Mesenchymal stem cell (in vitro differentiated cells and primary cell): ENCODE data around the gene PTPRE.

Experiments used
- DNase-seq: peaks from one replicate; pipeline ENCODE4 v3.0.0-alpha.2; 2013
- H2AFZ ChIP-seq: one replicate; pipeline ENCODE4 v1.6.1; 2013; ENCODE audit warnings: low read depth, mild to moderate bottlenecking, control low read depth, inconsistent platforms, low read length, moderate library complexity
- H2AK5ac ChIP-seq: 2 replicates; pipeline ENCODE4 v1.6.1; 2013; ENCODE audit warnings: low read length, moderate library complexity, mild to moderate bottlenecking, inconsistent platforms; ENCODE audit not compliant: severe bottlenecking
- H2BK120ac ChIP-seq: one replicate; pipeline ENCODE4 v1.6.1; 2013; ENCODE audit warnings: low read depth, mild to moderate bottlenecking, inconsistent platforms, low read length, moderate library complexity
- H2BK12ac ChIP-seq, 2 experiments: one replicate each; pipeline ENCODE4 v1.6.1; 2013; ENCODE audit warnings: inconsistent platforms in 2 of 2, low read length in 2 of 2, mild to moderate bottlenecking in 2 of 2, moderate library complexity in 2 of 2, control low read depth in 1 of 2
- H2BK15ac ChIP-seq: one replicate; pipeline ENCODE4 v1.6.1; 2013; ENCODE audit warnings: mild to moderate bottlenecking, low read depth, inconsistent platforms; ENCODE audit not compliant: poor library complexity, severe bottlenecking
- H2BK5ac ChIP-seq: 2 replicates; pipeline ENCODE4 v1.6.1; 2013; ENCODE audit warnings: low read depth, mild to moderate bottlenecking, low read length, control low read depth, inconsistent platforms; ENCODE audit not compliant: poor library complexity, severe bottlenecking
- H3K14ac ChIP-seq, 2 experiments: one replicate each; pipeline ENCODE4 v1.6.1; 2013; ENCODE audit warnings: inconsistent platforms in 2 of 2, low read length in 2 of 2, control low read depth in 1 of 2, mild to moderate bottlenecking in 1 of 2, moderate library complexity in 1 of 2
- H3K18ac ChIP-seq, 2 experiments: one replicate each; pipeline ENCODE4 v1.6.1; 2013; ENCODE audit warnings: inconsistent platforms in 2 of 2, low read length in 2 of 2, control low read depth in 1 of 2, low read depth in 1 of 2, mild to moderate bottlenecking in 1 of 2
- H3K23ac ChIP-seq, 2 experiments: one replicate each; pipeline ENCODE4 v1.6.1; 2013; ENCODE audit warnings: inconsistent platforms in 2 of 2, low read length in 2 of 2, mild to moderate bottlenecking in 2 of 2, moderate library complexity in 2 of 2, control low read depth in 1 of 2
- H3K27ac ChIP-seq: 2 replicates; pipeline ENCODE4 v1.5.1; 2013; ENCODE audit warnings: mild to moderate bottlenecking, moderate library complexity, low read length, control low read depth, inconsistent platforms; ENCODE audit not compliant: poor library complexity, severe bottlenecking
- H3K27me3 ChIP-seq, 2 experiments: 2 replicates each; pipeline versions ENCODE4 v1.6.1 to v1.7.0; 2013; ENCODE audit warnings: low read length in 2 of 2, mild to moderate bottlenecking in 2 of 2, moderate library complexity in 2 of 2, control low read depth in 1 of 2, inconsistent platforms in 1 of 2; ENCODE audit not compliant: control insufficient read depth in 1 of 2, insufficient read depth in 1 of 2
- H3K36me3 ChIP-seq, 2 experiments: 2 replicates each; pipeline versions ENCODE4 v1.6.1 to v1.7.0; 2013; ENCODE audit warnings: low read length in 2 of 2, control low read depth in 1 of 2, inconsistent platforms in 1 of 2, low read depth in 1 of 2, mild to moderate bottlenecking in 1 of 2; ENCODE audit not compliant: insufficient read depth in 2 of 2, control insufficient read depth in 1 of 2
- H3K4ac ChIP-seq, 2 experiments: one replicate each; pipeline ENCODE4 v1.6.1; 2013; ENCODE audit warnings: inconsistent platforms in 2 of 2, low read length in 2 of 2, mild to moderate bottlenecking in 2 of 2, moderate library complexity in 2 of 2, control low read depth in 1 of 2, low read depth in 1 of 2
- H3K4me1 ChIP-seq: 2 replicates; pipeline ENCODE4 v1.6.1; 2013; ENCODE audit warnings: low read depth, low read length, control low read depth; ENCODE audit not compliant: control insufficient read depth, insufficient read depth
- H3K4me2 ChIP-seq: 2 replicates; pipeline ENCODE4 v1.6.1; 2013; ENCODE audit warnings: low read length, mild to moderate bottlenecking, inconsistent platforms; ENCODE audit not compliant: poor library complexity, severe bottlenecking
- H3K4me3 ChIP-seq, 2 experiments: 2 replicates each; pipeline versions ENCODE4 v1.5.1 to v1.7.0; 2013; ENCODE audit warnings: low read length in 2 of 2, mild to moderate bottlenecking in 2 of 2, control low read depth in 1 of 2, low read depth in 1 of 2; ENCODE audit not compliant: insufficient read depth in 1 of 2
- H3K79me1 ChIP-seq: replicated peaks from 2 replicates; pipeline ENCODE4 v1.6.1; 2013; ENCODE audit warnings: mild to moderate bottlenecking, control low read depth, low read length, inconsistent platforms; ENCODE audit not compliant: poor library complexity, severe bottlenecking
- H3K9ac ChIP-seq: 2 replicates; pipeline ENCODE4 v1.7.0; 2013; ENCODE audit warnings: mild to moderate bottlenecking, low read length, moderate library complexity
- H3K9me3 ChIP-seq: 2 replicates; pipeline ENCODE4 v1.7.0; 2013; ENCODE audit warnings: mild to moderate bottlenecking, low read length; ENCODE audit not compliant: control insufficient read depth
- H4K8ac ChIP-seq: one replicate; pipeline ENCODE4 v1.6.1; 2013; ENCODE audit warnings: inconsistent platforms, mild to moderate bottlenecking, low read length, moderate library complexity
- H4K91ac ChIP-seq: one replicate; pipeline ENCODE4 v1.6.1; 2013; ENCODE audit warnings: mild to moderate bottlenecking, low read length, inconsistent platforms
- WGBS: methylation state at CpG from one replicate; pipeline ENCODE4 v1.1.7; 2013; ENCODE audit warnings: mixed read lengths; 5-methylcytosine and 5-hydroxymethylcytosine counted together

PTPRE gene

DNA sequence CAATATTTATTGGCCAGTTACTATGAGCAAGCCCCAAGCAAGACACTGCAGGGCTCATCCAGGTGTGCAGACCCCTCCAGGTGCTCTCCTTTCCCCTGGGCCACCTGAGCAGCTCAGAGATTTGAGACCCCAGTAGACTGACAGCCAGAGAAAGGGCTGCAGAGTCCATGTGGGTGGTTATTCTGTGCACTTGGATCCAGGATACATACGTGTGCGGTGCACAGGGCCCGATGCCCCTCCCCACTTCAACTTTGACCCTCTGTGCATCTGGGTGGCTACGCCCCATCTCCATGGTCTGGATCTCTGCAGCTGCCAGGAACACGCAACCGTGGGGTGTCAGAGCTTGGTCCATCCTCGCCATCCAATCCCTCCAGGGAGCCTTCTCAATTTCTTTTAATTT is 146.5 kb downstream of the PTPRE start:
- H3K27ac ChIP-seq: no peak overlapping the region
- H3K36me3 ChIP-seq: peaks cover 7 to 30% of the 10 kb centered on the region in 2 experiments
- H4K8ac ChIP-seq: no peak overlapping the region
- no peak overlapping the region for H3K14ac ChIP-seq
- peaks cover 2% of the 10 kb centered on the region for H3K79me1 ChIP-seq
- H3K27me3 ChIP-seq: no peaks in the 10 kb centered on the region
- no peak overlapping the region for H4K91ac ChIP-seq
- H2BK12ac ChIP-seq: no peak overlapping the region
- H3K18ac ChIP-seq: no peak overlapping the region
- H2AK5ac ChIP-seq: no peak overlapping the region
- no peaks in the 10 kb centered on the region for H3K9me3 ChIP-seq
- no peak overlapping the region for H3K4me2 ChIP-seq
- 100% methylated on average over 5 of the region's 7 CpGs for WGBS
- no peak for DNase-seq
- H3K4ac ChIP-seq: no peak overlapping the region
- no peak overlapping the region for H3K9ac ChIP-seq
- H2BK5ac ChIP-seq: no peak overlapping the region
- no peak overlapping the region for H3K23ac ChIP-seq
- H2AFZ ChIP-seq: no peak overlapping the region
- H2BK15ac ChIP-seq: no peak overlapping the region
- no peak overlapping the region for H3K4me3 ChIP-seq
- H2BK120ac ChIP-seq: no peak overlapping the region
- peaks cover 2% of the 10 kb centered on the region for H3K4me1 ChIP-seq

DNA sequence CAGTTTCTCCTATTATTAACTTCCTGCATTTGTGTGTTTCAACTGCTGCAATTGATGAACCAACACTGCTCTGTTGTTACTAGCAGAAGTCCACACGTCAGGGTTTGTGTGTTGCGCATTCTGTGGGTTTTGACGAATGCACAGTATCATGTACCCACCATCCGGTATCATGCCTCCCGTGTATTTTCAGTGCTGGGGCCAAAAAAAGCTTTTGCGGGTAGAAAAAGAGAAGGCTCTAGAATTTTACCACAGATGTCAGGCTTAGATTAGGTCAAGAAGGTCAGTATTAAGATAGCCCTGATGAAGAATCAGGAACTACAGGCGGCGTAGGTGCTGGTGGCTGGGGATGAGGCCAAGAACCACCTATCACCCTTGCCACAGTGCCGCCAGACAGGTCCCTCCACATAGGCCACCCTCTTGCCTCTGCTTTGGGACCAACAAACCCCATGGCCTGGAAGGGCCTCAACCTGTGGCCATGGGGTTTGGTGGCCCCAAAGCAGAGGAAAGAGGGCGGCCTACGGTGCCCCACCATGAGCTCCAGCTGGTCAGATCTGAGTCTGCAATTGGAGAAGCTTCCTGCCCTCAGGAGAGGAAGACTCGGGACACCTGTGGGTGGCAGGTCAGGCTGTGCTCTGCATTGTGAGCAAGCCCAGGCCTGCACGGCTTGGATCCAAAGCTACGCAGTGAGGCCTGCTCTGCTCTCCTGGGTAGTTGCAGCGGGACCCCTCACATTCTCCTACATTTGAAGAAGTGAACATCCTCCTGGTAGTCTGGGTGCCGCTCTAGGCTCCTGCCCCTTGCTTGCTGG is 147.5 kb downstream of the PTPRE start:
- no peak overlapping the region for H2AK5ac ChIP-seq
- H2BK120ac ChIP-seq: no peak overlapping the region
- H2BK5ac ChIP-seq: no peak overlapping the region
- H3K36me3 ChIP-seq: peaks cover 6 to 30% of the 10 kb centered on the region in 2 experiments
- H3K4me1 ChIP-seq: peaks cover 2% of the 10 kb centered on the region
- H3K4me2 ChIP-seq: no peak overlapping the region
- no peak overlapping the region for H3K27ac ChIP-seq
- H3K79me1 ChIP-seq: peaks cover 2% of the 10 kb centered on the region
- no peak overlapping the region for H3K14ac ChIP-seq
- H4K91ac ChIP-seq: no peak overlapping the region
- 96% methylated on average over 16 of the region's 16 CpGs for WGBS
- no peak overlapping the region for H3K23ac ChIP-seq
- H3K18ac ChIP-seq: no peak overlapping the region
- H2BK12ac ChIP-seq: no peak overlapping the region
- DNase-seq: no peak
- no peak overlapping the region for H2AFZ ChIP-seq
- no peaks in the 10 kb centered on the region for H3K9me3 ChIP-seq
- H4K8ac ChIP-seq: no peak overlapping the region
- H3K4me3 ChIP-seq: no peak overlapping the region
- no peak overlapping the region for H2BK15ac ChIP-seq
- H3K4ac ChIP-seq: no peak overlapping the region
- no peaks in the 10 kb centered on the region for H3K27me3 ChIP-seq
- no peak overlapping the region for H3K9ac ChIP-seq

DNA sequence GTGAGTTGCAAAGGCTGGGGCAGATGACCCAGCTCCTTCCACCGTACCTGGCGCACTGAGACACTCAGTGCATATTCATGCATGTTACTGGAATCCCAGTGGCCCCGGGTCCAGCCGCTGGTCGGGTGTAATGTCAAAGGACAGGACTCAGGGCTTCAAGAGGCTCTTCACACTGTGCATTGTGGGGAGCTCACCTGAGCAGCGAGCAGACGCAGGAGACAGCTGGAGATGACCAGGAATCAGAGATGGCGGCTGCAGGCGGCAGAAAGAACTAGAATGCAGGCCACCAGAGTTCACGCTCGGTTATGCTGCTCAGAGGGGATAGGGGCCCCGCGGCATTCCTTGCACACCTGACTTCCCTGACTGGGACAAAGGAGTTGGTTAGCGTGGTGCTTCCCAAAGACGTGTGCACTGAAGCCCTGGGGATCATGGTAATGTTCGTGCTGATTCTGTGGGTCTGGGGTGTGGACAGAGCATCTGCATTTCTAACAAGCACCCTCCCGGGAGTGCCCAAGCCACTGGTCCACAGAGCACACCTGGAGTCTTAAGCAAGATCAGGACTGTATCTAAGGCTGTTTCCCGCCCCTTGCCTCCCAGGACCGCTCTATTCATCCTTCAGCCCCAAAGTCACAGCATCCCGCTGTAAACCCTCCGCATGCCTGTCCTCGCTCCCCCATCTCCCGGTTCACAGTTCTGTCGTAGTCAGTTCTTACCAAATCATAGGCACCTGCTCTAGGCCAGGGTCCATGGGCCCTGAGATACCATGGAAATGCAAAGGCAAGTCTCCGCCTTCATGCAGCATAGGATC is 148.4 kb downstream of the PTPRE start:
- Histone ChIP-seq H4K8ac (no peak overlapping the region), H3K9ac (no peak overlapping the region), H3K4me3 (no peak overlapping the region), H3K9me3 (no peaks in the 10 kb centered on the region), H3K27ac (no peak overlapping the region), H3K4me2 (no peak overlapping the region), H2BK5ac (no peak overlapping the region), H2AFZ (no peak overlapping the region), H3K18ac (no peak overlapping the region), H2BK12ac (no peak overlapping the region), H3K4me1 (peaks cover 2% of the 10 kb centered on the region), H4K91ac (no peak overlapping the region), H3K79me1 (peaks cover 2% of the 10 kb centered on the region), H3K27me3 (no peaks in the 10 kb centered on the region), H3K4ac (no peak overlapping the region), H3K36me3 (peaks cover 9 to 36% of the 10 kb centered on the region in 2 experiments), H3K23ac (no peak overlapping the region), H3K14ac (no peak overlapping the region), H2BK120ac (no peak overlapping the region), H2AK5ac (no peak overlapping the region), H2BK15ac (no peak overlapping the region)
- DNase-seq: no peak
- 96% methylated on average over 25 of the region's 25 CpGs for WGBS

- H3K9me3 ChIP-seq: no peaks in the 10 kb centered on the region
- no peaks in the 10 kb centered on the region for H3K79me1 ChIP-seq
- no peak overlapping the region for H2AFZ ChIP-seq
- no peak overlapping the region for H2AK5ac ChIP-seq
- H2BK12ac ChIP-seq: no peak overlapping the region
- H4K91ac ChIP-seq: no peak overlapping the region
- no peak overlapping the region for H3K4me2 ChIP-seq
- no peak overlapping the region for H2BK15ac ChIP-seq
- no peak overlapping the region for H3K4me3 ChIP-seq
- no peak overlapping the region for H3K4ac ChIP-seq
- 94% methylated on average over 17 of the region's 17 CpGs for WGBS
- no peak overlapping the region for H3K9ac ChIP-seq
- H3K27ac ChIP-seq: no peak overlapping the region
- no peak overlapping the region for H2BK120ac ChIP-seq
- H3K14ac ChIP-seq: no peak overlapping the region
- no peak overlapping the region for H3K18ac ChIP-seq
- no peak overlapping the region for H4K8ac ChIP-seq
- no peaks in the 10 kb centered on the region for H3K27me3 ChIP-seq
- peaks cover 9 to 40% of the 10 kb centered on the region in 2 experiments for H3K36me3 ChIP-seq
- H3K4me1 ChIP-seq: peaks cover 2% of the 10 kb centered on the region
- no peak for DNase-seq
- H2BK5ac ChIP-seq: no peak overlapping the region
- no peak overlapping the region for H3K23ac ChIP-seq
Measured at GRCh38 chr10:128056303-128057050, 149.6 kb downstream of the PTPRE start.
